CD14-positive monocyte (primary cell): ENCODE results near the gene EN2. TPM values are rescaled to one million over a fixed set of nuclear protein-coding genes. Genes with fewer than 3 reads are reported as not detected.

ENCODE experiments used
- DNase-seq, 3 donors: peaks; one replicate each; pipeline ENCODE4 v3.0.0-alpha.2; 2011 to 2022
- H2AFZ ChIP-seq: 2 replicates; pipeline ENCODE4 v1.6.0; 2012; ENCODE audit warnings: mild to moderate bottlenecking, low read depth, low read length, inconsistent platforms; ENCODE audit not compliant: insufficient read depth, poor library complexity, severe bottlenecking
- H3K27ac ChIP-seq, 2 donors: 1 replicate in 1 of 2; 2 replicates in 1 of 2; pipeline ENCODE4 v1.5.1; 2012 to 2013; ENCODE audit warnings: low read length in 2 of 2, control low read depth in 1 of 2, inconsistent platforms in 1 of 2, low read depth in 1 of 2, mild to moderate bottlenecking in 1 of 2
- H3K27me3 ChIP-seq, 2 donors: one replicate each; pipeline versions ENCODE4 v1.6.0 to v1.6.1; 2011 to 2013; ENCODE audit warnings: low read length in 2 of 2; ENCODE audit not compliant: control insufficient read depth in 2 of 2, insufficient read depth in 2 of 2
- H3K36me3 ChIP-seq, 2 donors: replicated peaks in 1 of 2; 1 replicate in 1 of 2; 2 replicates in 1 of 2; pipeline versions ENCODE4 v1.5.1 to v1.6.1; 2012 to 2013; ENCODE audit warnings: low read length in 2 of 2, control low read depth in 1 of 2, inconsistent platforms in 1 of 2, mild to moderate bottlenecking in 1 of 2; ENCODE audit not compliant: insufficient read depth in 2 of 2, control insufficient read depth in 1 of 2
- H3K4me1 ChIP-seq, 2 donors: 1 replicate in 1 of 2; 2 replicates in 1 of 2; pipeline versions ENCODE4 v1.5.1 to v1.6.1; 2012 to 2013; ENCODE audit warnings: low read length in 2 of 2, control low read depth in 1 of 2, inconsistent platforms in 1 of 2, mild to moderate bottlenecking in 1 of 2, moderate library complexity in 1 of 2; ENCODE audit not compliant: insufficient read depth in 2 of 2, control insufficient read depth in 1 of 2
- H3K4me2 ChIP-seq: replicated peaks from 2 replicates; pipeline ENCODE3; 2012; ENCODE audit warnings: low read length, moderate library complexity, mild to moderate bottlenecking; ENCODE audit not compliant: poor library complexity, severe bottlenecking; ENCODE audit errors: extremely low read depth
- H3K4me3 ChIP-seq, 3 experiments: fragments of 200-600 bp in 1 of 3; sonication (generic) in 1 of 3; replicated peaks in 1 of 3; 1 replicate in 2 of 3; 2 replicates in 1 of 3; pipeline ENCODE4 v1.5.1; 2011 to 2013; ENCODE audit warnings: low read length in 3 of 3, mild to moderate bottlenecking in 3 of 3, control low read depth in 2 of 3, low read depth in 2 of 3, inconsistent platforms in 1 of 3, moderate library complexity in 1 of 3
- H3K79me2 ChIP-seq: 2 replicates; pipeline ENCODE4 v1.6.0; 2012; ENCODE audit warnings: mild to moderate bottlenecking, control low read depth, inconsistent platforms, low read length, moderate library complexity; ENCODE audit not compliant: insufficient read depth
- H3K9ac ChIP-seq: 2 replicates; pipeline ENCODE4 v1.6.0; 2017; ENCODE audit warnings: low read length, mild to moderate bottlenecking; ENCODE audit not compliant: insufficient read depth, poor library complexity, severe bottlenecking
- H3K9me3 ChIP-seq, 2 donors: replicated peaks in 1 of 2; 1 replicate in 1 of 2; 2 replicates in 1 of 2; pipeline versions ENCODE4 v1.5.1 to v1.6.1; 2012 to 2013; ENCODE audit warnings: low read length in 2 of 2, control low read depth in 1 of 2; ENCODE audit not compliant: control insufficient read depth in 1 of 2, insufficient read depth in 1 of 2
- H4K20me1 ChIP-seq: 2 replicates; pipeline ENCODE4 v1.6.0; 2012; ENCODE audit warnings: mild to moderate bottlenecking, low read length, control low read depth, moderate library complexity; ENCODE audit not compliant: insufficient read depth
- H3K27ac Mint-ChIP-seq, 7 donors: one replicate each; pipeline ENCODE4 v1.8.0; 2020; ENCODE audit warnings: mild to moderate bottlenecking in 7 of 7, mixed read lengths in 7 of 7, moderate library complexity in 6 of 7, inconsistent platforms in 2 of 7
- H3K27me3 Mint-ChIP-seq, 3 donors: one replicate each; pipeline ENCODE4 v1.8.0; 2021 to 2022; ENCODE audit warnings: low read depth in 3 of 3, mild to moderate bottlenecking in 3 of 3, mixed read lengths in 3 of 3, moderate library complexity in 3 of 3, inconsistent platforms in 1 of 3
- H3K36me3 Mint-ChIP-seq, 2 donors: one replicate each; pipeline ENCODE4 v1.8.0; 2020; ENCODE audit warnings: mixed read lengths in 2 of 2, inconsistent platforms in 1 of 2, mild to moderate bottlenecking in 1 of 2
- H3K4me1 Mint-ChIP-seq: one replicate; pipeline ENCODE4 v1.8.0; 2020; ENCODE audit warnings: mild to moderate bottlenecking, mixed read lengths
- H3K4me3 Mint-ChIP-seq, 2 donors: one replicate each; pipeline ENCODE4 v1.8.0; 2020; ENCODE audit warnings: mild to moderate bottlenecking in 2 of 2, mixed read lengths in 2 of 2, moderate library complexity in 1 of 2
- H3K9me3 Mint-ChIP-seq, 7 donors: one replicate each; pipeline ENCODE4 v1.8.0; 2020 to 2022; ENCODE audit warnings: mixed read lengths in 7 of 7, mild to moderate bottlenecking in 6 of 7, moderate library complexity in 6 of 7, inconsistent platforms in 2 of 7
- WGBS: methylation state at CpG from one replicate; pipeline ENCODE4 v1.1.5; 2013; ENCODE audit warnings: missing lambda C conversion rate; ENCODE audit not compliant: insufficient coverage; 5-methylcytosine and 5-hydroxymethylcytosine counted together
- intact Hi-C, 2 donors: fragments of 100-400 bp; cut with micrococcal nuclease; formaldehyde crosslinking; loops; one replicate each; pipeline versions ENCODE4 v1.15.0 to v1.15.1; 2023
- polyA plus RNA-seq, 3 donors: library from polyadenylated mRNA; depleted of rRNA in 1 of 3; unstranded in 2 of 3; stranded (reverse) in 1 of 3; fragments of 300-500 nt in 2 of 3; fragments of >200 nt in 1 of 3; fragmentation: Illumina TruSeq in 2 of 3; gene quantifications; 1 replicate in 2 of 3; 2 replicates in 1 of 3; pipeline ENCODE4 v1.2.3, GENCODE V29; 2012 to 2021
- TF ChIP-seq, protein P1 (sequence below): fragments of 200-600 bp; IDR thresholded peaks from one replicate; pipeline ENCODE4 v1.8.0; 2022; ENCODE audit warnings: antibody characterized with exemption, mild to moderate bottlenecking

EN2 gene
- polyA plus RNA-seq, 3 donors: not detected

DNA sequence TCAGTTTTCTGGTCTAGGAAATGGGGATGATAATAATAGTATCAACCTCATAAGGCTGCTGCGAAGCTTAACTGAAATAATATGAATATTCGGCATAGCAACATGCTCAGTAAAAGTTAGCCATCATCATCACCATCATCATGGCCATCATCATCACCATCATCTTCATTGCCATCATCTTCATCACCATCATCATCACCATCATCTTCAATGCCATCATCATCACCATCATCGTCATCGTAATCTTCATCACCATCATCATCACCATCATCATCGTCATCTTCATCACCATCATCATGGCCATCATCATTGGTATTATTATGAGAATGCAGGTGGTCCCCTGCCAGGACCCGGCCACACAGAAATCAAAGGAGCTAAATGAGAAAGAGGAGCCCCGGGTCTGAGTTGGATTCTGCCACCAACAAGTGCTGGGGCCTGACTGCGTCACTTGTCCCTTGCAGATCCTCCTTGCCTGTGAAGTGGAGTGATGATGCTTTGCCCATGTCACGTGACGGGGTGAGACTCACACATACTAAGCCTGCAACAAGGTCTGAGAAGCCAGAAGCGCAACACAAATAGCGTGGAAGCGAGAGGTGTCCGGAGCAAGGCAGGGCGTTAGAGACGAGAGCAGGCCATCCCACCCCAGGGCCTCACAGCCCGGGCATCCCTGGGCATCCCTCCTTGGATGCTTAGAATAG is 46.1 kb upstream of the EN2 start:
- Histone ChIP-seq H3K27ac (no peak overlapping the region), H3K9ac (no peak overlapping the region), H3K79me2 (no peaks in the 10 kb centered on the region), H2AFZ (no peak overlapping the region), H3K4me2 (no peak overlapping the region), H3K4me3 (no peak overlapping the region), H3K36me3 (no peaks in the 10 kb centered on the region), H3K9me3 (no peaks in the 10 kb centered on the region), H3K4me1 (no peaks in the 10 kb centered on the region), H3K27me3 (peaks cover 0 to 2% of the 10 kb centered on the region in 2 donors), H4K20me1 (no peaks in the 10 kb centered on the region)
- Mint-ChIP-seq H3K9me3 (peaks cover 0 to 1% (median 0%) of the 10 kb centered on the region in 7 donors), H3K27me3 (peaks cover 5 to 35% (median 9%) of the 10 kb centered on the region in 3 donors), H3K4me1 (no peaks in the 10 kb centered on the region), H3K36me3 (no peaks in the 10 kb centered on the region), H3K27ac (no peak overlapping the region), H3K4me3 (no peak overlapping the region)
- TF ChIP-seq, protein P1, sequence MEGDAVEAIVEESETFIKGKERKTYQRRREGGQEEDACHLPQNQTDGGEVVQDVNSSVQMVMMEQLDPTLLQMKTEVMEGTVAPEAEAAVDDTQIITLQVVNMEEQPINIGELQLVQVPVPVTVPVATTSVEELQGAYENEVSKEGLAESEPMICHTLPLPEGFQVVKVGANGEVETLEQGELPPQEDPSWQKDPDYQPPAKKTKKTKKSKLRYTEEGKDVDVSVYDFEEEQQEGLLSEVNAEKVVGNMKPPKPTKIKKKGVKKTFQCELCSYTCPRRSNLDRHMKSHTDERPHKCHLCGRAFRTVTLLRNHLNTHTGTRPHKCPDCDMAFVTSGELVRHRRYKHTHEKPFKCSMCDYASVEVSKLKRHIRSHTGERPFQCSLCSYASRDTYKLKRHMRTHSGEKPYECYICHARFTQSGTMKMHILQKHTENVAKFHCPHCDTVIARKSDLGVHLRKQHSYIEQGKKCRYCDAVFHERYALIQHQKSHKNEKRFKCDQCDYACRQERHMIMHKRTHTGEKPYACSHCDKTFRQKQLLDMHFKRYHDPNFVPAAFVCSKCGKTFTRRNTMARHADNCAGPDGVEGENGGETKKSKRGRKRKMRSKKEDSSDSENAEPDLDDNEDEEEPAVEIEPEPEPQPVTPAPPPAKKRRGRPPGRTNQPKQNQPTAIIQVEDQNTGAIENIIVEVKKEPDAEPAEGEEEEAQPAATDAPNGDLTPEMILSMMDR: no peak
- intact Hi-C loops: no loop called here
- DNase-seq: no peak
- WGBS: 92% methylated on average over 11 of the region's 17 CpGs

DNA sequence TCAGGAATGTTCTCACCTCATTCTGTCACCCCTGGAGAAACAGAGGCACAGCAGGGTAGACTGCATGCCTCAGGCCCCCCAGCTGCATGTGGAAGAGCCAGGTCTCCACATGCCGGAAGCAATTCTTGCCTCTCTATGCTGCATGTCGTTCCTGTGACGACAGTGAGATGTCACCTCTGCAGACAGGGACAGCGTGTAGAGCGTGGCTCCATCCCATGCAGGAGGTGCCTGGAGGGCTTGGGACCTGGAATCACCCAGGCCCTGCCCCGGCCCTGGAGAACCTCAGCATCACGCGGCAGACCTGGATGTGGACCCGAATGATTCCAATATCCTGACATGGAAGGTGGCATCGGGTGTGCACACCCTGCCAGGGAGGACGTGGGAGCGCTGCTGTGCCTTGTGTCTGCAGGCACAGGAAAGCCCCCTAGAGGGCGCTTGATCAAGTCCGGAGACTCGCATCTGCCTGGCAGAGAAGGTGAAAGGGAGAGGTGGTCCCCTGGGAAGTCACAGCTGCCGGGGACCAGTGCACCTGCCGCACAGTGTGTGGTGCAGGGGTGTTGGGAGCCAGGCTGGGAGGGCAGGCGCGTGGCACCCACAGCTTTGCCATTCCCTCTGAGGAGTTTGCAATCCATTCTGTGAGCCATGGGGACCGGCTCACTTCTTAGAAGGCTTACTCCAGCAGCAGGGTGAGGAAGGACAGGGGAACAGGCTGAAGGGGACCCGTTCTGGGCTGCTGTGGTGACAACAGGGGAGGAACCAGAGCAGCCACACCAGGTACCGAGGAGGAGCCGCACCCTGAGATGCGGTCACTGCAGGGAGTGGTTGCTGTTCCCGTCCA is 45.3 kb upstream of the EN2 start:
- Histone ChIP-seq H3K27me3 (peaks cover 0 to 2% of the 10 kb centered on the region in 2 donors), H3K27ac (no peak overlapping the region), H3K4me2 (no peak overlapping the region), H3K4me3 (no peak overlapping the region), H3K79me2 (no peaks in the 10 kb centered on the region), H3K9ac (no peak overlapping the region), H3K36me3 (no peaks in the 10 kb centered on the region), H2AFZ (no peak overlapping the region), H3K9me3 (no peaks in the 10 kb centered on the region), H3K4me1 (no peaks in the 10 kb centered on the region), H4K20me1 (no peaks in the 10 kb centered on the region)
- intact Hi-C loops: no loop called here
- H3K4me1 Mint-ChIP-seq: no peaks in the 10 kb centered on the region
- peak; percentile 14 to 30 (median 29) for DNase-seq
- TF ChIP-seq, protein P1: peak; percentile 91
- WGBS: 41% methylated on average over 24 of the region's 25 CpGs
- H3K9me3 Mint-ChIP-seq: peaks cover 0 to 1% (median 0%) of the 10 kb centered on the region in 7 donors
- no peak overlapping the region for H3K27ac Mint-ChIP-seq
- no peak overlapping the region for H3K4me3 Mint-ChIP-seq
- peaks cover 5 to 39% (median 11%) of the 10 kb centered on the region in 3 donors for H3K27me3 Mint-ChIP-seq
- H3K36me3 Mint-ChIP-seq: no peaks in the 10 kb centered on the region
